ENCODE results near the gene RCBTB1.

DNA sequence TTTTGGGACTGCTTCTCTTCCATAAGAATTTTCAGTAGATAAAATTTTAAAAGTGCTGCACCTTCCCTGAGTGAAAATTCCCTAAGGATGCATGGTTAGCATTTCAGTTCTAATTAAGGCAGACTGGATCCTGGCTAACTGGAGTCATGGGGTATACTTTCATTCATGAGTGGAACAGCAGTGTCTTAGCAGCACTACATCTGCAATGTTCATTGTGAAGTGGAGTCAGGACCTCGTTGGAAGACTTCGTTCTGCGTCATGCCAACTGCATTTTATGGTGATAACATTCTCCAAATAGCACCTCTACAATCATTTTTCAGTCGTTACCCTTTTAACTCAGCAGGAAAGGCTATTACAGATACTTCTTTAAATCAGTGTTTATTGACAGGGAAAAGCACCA is 64.1 kb downstream of the RCBTB1 start:
- no peak for TF ChIP-seq POLR2A (IDR thresholded peaks at IDR 0.05)
- TF ChIP-seq, protein P1, sequence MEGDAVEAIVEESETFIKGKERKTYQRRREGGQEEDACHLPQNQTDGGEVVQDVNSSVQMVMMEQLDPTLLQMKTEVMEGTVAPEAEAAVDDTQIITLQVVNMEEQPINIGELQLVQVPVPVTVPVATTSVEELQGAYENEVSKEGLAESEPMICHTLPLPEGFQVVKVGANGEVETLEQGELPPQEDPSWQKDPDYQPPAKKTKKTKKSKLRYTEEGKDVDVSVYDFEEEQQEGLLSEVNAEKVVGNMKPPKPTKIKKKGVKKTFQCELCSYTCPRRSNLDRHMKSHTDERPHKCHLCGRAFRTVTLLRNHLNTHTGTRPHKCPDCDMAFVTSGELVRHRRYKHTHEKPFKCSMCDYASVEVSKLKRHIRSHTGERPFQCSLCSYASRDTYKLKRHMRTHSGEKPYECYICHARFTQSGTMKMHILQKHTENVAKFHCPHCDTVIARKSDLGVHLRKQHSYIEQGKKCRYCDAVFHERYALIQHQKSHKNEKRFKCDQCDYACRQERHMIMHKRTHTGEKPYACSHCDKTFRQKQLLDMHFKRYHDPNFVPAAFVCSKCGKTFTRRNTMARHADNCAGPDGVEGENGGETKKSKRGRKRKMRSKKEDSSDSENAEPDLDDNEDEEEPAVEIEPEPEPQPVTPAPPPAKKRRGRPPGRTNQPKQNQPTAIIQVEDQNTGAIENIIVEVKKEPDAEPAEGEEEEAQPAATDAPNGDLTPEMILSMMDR (IDR thresholded peaks at IDR 0.05), result no peak
